ENCODE results near the gene ZBTB37.

DNA sequence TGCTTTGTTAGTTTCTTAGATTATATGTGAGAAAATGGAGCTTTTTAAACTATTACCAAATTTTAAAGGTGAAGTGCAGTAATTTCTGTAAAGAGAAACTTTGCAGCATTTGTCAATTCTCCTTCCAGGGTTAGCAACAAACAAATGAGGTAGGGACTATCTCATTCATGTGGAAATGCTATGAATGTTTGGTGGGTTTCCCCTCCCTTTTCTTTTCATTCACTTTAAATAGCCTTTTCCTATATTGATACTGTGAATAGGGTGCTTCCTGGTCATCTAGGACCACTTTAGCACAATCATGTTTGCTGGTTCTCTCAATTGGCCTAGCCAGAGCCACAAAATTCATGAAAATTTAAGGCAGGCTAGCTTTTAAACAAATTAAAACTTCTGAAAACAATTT lies 20.6 kb downstream of the ZBTB37 start:
- TF ChIP-seq, protein P1, sequence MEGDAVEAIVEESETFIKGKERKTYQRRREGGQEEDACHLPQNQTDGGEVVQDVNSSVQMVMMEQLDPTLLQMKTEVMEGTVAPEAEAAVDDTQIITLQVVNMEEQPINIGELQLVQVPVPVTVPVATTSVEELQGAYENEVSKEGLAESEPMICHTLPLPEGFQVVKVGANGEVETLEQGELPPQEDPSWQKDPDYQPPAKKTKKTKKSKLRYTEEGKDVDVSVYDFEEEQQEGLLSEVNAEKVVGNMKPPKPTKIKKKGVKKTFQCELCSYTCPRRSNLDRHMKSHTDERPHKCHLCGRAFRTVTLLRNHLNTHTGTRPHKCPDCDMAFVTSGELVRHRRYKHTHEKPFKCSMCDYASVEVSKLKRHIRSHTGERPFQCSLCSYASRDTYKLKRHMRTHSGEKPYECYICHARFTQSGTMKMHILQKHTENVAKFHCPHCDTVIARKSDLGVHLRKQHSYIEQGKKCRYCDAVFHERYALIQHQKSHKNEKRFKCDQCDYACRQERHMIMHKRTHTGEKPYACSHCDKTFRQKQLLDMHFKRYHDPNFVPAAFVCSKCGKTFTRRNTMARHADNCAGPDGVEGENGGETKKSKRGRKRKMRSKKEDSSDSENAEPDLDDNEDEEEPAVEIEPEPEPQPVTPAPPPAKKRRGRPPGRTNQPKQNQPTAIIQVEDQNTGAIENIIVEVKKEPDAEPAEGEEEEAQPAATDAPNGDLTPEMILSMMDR (IDR thresholded peaks at IDR 0.05) = no peak
- no peak for TF ChIP-seq POLR2A (IDR thresholded peaks at IDR 0.05)

Data from testis (tissue), 2 donors.